Neural cell (in vitro differentiated cells): ENCODE measurements around the gene AHCYL1.

Source experiments
- EP300 ChIP-seq: fragments of 450-650 bp; conservative IDR thresholded peaks from 2 replicates; pipeline ENCODE4 v1.6.1; 2014; ENCODE audit warnings: antibody characterized with exemption, mild to moderate bottlenecking, moderate library complexity; ENCODE audit not compliant: poor library complexity, severe bottlenecking
- MXI1 ChIP-seq: fragments of 450-650 bp; conservative IDR thresholded peaks from 2 replicates; pipeline ENCODE4 v1.6.1; 2014; ENCODE audit warnings: antibody characterized with exemption, mild to moderate bottlenecking; ENCODE audit not compliant: poor library complexity, severe bottlenecking
- POLR2AphosphoS5 ChIP-seq: IDR thresholded peaks from 2 replicates; pipeline ENCODE4 v1.6.1; 2012
- RAD21 ChIP-seq: fragments of 450-650 bp; conservative IDR thresholded peaks from 2 replicates; pipeline ENCODE4 v1.6.1; 2014; ENCODE audit warnings: antibody characterized with exemption, mild to moderate bottlenecking, moderate library complexity
- TF ChIP-seq, protein P1 (sequence below): IDR thresholded peaks from 2 replicates; pipeline ENCODE4 v1.6.1; 2012; ENCODE audit warnings: borderline replicate concordance
- TF ChIP-seq, protein P2 (sequence below): fragments of 450-650 bp; IDR thresholded peaks from 2 replicates; pipeline ENCODE4 v1.5.1; 2014; ENCODE audit warnings: antibody characterized with exemption, mild to moderate bottlenecking, moderate library complexity; ENCODE audit not compliant: poor library complexity, severe bottlenecking

DNA sequence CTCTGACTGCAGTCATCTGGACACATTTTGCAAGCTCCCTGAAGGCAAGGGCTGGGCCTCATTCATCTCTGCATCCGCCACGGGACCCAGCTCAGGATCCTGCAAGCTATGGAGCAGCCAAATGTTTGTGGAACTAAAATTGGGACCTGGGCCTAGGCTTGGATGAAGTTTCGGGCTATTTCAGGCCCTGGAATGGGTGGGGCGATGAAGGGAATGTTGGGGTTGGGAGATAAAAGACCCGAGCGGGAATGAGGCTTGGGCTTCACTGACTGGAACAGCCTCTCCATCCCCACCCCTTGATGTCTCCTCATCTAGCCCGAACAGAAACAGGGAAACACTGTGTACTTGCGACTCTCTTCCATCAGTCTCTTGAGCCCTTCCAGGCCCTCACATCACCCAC is 7.3 kb upstream of the AHCYL1 start:
- TF ChIP-seq, protein P1, sequence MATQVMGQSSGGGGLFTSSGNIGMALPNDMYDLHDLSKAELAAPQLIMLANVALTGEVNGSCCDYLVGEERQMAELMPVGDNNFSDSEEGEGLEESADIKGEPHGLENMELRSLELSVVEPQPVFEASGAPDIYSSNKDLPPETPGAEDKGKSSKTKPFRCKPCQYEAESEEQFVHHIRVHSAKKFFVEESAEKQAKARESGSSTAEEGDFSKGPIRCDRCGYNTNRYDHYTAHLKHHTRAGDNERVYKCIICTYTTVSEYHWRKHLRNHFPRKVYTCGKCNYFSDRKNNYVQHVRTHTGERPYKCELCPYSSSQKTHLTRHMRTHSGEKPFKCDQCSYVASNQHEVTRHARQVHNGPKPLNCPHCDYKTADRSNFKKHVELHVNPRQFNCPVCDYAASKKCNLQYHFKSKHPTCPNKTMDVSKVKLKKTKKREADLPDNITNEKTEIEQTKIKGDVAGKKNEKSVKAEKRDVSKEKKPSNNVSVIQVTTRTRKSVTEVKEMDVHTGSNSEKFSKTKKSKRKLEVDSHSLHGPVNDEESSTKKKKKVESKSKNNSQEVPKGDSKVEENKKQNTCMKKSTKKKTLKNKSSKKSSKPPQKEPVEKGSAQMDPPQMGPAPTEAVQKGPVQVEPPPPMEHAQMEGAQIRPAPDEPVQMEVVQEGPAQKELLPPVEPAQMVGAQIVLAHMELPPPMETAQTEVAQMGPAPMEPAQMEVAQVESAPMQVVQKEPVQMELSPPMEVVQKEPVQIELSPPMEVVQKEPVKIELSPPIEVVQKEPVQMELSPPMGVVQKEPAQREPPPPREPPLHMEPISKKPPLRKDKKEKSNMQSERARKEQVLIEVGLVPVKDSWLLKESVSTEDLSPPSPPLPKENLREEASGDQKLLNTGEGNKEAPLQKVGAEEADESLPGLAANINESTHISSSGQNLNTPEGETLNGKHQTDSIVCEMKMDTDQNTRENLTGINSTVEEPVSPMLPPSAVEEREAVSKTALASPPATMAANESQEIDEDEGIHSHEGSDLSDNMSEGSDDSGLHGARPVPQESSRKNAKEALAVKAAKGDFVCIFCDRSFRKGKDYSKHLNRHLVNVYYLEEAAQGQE = no peak
- TF ChIP-seq, protein P2, sequence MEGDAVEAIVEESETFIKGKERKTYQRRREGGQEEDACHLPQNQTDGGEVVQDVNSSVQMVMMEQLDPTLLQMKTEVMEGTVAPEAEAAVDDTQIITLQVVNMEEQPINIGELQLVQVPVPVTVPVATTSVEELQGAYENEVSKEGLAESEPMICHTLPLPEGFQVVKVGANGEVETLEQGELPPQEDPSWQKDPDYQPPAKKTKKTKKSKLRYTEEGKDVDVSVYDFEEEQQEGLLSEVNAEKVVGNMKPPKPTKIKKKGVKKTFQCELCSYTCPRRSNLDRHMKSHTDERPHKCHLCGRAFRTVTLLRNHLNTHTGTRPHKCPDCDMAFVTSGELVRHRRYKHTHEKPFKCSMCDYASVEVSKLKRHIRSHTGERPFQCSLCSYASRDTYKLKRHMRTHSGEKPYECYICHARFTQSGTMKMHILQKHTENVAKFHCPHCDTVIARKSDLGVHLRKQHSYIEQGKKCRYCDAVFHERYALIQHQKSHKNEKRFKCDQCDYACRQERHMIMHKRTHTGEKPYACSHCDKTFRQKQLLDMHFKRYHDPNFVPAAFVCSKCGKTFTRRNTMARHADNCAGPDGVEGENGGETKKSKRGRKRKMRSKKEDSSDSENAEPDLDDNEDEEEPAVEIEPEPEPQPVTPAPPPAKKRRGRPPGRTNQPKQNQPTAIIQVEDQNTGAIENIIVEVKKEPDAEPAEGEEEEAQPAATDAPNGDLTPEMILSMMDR = no peak
- TF ChIP-seq RAD21 (no peak), POLR2AphosphoS5 (no peak), EP300 (no peak), MXI1 (no peak)
